Stimulated activated CD4-positive, alpha-beta T cell treated with anti-CD3 and anti-CD28 coated beads, Interleukin-4, amount 100 ng/mL, for 4 hours (primary cell): ENCODE results near the gene PGLYRP2.
"Not testable (repeated sequence)": the region's sequence is repeated elsewhere in the genome, so short reads cannot be mapped to it uniquely, and the experiment has no call there.

ENCODE experiments used
- DNase-seq, 2 experiments: peaks; one replicate each; pipeline ENCODE4 v3.0.0-alpha.2; 2020

Gene PGLYRP2, protein sequence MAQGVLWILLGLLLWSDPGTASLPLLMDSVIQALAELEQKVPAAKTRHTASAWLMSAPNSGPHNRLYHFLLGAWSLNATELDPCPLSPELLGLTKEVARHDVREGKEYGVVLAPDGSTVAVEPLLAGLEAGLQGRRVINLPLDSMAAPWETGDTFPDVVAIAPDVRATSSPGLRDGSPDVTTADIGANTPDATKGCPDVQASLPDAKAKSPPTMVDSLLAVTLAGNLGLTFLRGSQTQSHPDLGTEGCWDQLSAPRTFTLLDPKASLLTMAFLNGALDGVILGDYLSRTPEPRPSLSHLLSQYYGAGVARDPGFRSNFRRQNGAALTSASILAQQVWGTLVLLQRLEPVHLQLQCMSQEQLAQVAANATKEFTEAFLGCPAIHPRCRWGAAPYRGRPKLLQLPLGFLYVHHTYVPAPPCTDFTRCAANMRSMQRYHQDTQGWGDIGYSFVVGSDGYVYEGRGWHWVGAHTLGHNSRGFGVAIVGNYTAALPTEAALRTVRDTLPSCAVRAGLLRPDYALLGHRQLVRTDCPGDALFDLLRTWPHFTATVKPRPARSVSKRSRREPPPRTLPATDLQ

DNA sequence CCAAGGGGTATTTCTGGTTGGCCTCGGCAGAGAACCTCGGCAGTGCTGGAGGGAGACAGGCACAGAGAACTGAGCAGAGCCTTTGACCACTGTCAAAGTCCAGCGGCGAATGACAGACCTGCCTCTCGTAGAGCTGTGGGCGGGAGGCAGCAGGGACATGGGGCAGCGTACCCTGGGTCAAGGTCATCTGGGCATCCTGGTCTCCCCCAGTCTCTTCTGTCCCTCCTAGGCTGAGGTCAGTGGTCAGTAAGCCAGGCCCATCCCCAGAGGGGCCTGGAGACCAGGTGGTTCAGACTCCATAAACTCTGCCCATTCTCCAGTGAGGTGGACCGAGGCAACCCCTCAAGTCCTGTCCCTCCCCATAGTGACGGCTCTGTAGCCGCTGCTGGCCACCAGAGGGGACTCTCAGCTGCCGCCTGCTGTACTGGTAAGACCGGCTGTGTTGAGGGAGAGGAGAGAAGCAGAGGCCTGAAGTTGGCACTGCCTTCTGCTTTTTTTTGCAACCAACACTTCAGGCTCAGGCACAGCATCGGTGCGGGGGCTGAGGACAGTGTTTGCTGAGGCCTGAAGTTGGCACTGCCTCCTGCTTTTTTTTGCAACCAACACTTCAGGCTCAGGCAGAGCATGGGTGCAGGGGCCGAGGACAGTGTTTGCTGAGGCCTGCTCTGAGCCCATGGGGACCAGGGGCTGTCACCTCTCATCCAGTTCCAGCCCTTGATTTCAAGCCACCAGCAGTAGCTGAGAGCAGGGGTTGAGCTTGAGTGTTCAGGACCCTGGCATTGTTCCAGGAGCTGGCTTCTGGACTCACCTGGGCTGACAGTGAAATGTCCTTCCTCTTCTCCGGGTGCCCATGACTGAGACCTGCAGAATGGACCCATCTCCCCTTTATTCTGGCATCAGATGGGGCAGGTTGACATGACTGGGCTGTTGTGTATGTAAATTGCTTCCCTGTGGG lies at the start of gene PGLYRP2:
Gene PGLYRP2 (minus strand): TSS at position 111 of the 955 bp plus-strand sequence. CDS start 130 bp downstream, outside the sequence.
- no peak for DNase-seq

DNA sequence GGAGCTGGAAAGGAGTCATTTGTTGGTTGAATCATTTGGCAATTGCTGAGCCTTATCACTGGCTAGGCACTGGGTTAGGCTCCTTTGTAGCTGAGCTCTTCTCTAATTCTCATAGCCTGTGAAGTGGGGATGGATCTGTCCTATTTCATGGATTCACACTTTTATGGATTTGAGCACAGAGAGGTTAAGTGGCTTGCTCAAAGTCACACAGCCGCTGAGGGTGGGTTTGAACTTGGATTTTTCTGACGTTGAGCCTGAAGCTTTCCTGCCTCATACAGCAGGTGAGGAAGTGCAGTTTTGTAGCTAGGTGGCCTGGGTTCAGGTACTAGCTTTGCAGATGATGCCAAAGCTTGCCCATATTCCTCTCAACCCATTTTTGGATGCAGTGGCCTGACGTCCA lies 48.4 kb upstream of the PGLYRP2 start:
- DNase-seq = no peak

- DNase-seq = no peak
Measured at GRCh38 chr19:15526408-15526807, 47.1 kb upstream of the PGLYRP2 start.

DNA sequence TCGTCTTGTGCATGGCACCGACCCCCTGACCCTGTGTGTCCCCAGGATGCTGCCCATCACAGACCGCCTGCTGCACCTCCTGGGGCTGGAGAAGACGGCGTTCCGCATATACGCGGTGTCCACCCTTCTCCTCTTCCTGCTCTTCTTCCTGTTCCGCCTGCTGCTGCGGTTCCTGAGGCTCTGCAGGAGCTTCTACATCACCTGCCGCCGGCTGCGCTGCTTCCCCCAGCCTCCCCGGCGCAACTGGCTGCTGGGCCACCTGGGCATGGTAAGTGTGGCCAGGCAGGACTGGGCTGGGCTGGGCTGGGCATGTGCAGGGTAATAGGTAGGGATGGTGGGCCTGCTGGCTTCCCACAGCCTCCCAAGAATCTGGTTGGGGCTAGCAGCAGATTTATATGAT lies 46.0 kb upstream of the PGLYRP2 start:
- DNase-seq = no peak

- DNase-seq = no peak
Measured at GRCh38 chr19:15524781-15525180, 45.5 kb upstream of the PGLYRP2 start.

- no peak for DNase-seq
Measured at GRCh38 chr19:15519433-15519976, 40.2 kb upstream of the PGLYRP2 start.

DNA sequence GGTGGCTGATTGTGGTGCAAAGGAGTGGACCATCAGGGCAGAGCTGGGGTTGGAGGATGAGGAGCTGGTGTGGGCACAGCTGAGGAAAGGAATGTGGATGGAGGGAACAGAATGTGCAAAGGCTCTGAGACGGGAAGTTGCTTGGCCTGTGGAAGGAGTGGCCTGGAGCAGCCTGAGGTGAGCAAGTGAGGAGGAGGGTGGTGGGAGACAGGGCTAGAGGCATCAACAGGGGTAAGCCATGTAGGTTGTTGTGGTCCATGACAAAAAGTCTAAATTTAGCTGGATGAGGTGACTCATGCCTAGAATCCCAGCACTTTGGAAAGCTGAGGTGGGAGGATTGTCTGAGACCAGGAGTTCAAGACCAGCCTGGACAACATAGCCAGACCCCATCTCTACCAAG lies 38.5 kb upstream of the PGLYRP2 start:
- DNase-seq = no peak

- DNase-seq = no peak
Measured at GRCh38 chr19:15516363-15516762, 37.1 kb upstream of the PGLYRP2 start.

GRCh38 chr19:15515227-15515625 lies 35.9 kb upstream of the PGLYRP2 start:
- DNase-seq = not testable (repeated sequence)

DNA sequence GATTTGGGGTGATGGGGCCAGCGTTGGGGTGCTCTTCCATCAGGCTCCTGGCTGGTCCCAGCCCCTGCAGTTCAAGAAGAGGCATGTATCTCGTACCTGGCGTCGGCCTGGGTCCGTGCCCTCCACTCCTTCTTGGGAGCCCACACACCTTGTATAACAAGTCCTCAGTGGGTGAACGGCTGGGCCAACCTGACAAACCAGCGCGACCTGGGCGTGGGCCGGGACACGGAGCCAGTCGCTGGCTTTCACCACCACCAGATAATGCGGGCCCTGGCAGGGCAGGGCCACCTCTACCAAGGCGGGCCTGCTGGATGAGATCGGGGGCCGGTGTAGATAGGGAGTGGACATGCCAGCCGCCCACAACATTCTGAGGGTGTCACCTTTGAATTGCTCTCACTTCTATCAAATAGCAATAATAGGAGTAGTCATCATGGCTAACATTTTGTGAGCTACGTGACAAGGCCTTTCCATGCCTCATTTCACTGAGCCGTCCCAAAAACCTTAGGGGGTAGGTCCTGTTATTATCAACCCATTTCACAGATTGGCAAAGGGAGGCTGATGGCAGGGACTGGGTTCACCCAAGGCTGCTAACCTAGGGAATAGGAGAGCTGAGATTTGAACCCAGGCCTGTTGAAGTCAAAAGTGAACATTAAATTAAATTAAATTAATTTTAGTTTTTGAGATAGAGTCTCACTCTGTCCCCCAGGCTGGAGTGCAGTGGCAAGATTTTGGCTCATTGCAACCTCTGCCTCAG lies 32.5 kb upstream of the PGLYRP2 start:
- DNase-seq = no peak

GRCh38 chr19:15508035-15508710 lies 28.9 kb upstream of the PGLYRP2 start, which contains the start of gene CYP4F22:
Gene CYP4F22, plus strand, starts transcription at chr19:15508525. Its CDS starts 16,812 bp downstream, at chr19:15525337.
- DNase-seq = peak; percentile 1 to 18

DNA sequence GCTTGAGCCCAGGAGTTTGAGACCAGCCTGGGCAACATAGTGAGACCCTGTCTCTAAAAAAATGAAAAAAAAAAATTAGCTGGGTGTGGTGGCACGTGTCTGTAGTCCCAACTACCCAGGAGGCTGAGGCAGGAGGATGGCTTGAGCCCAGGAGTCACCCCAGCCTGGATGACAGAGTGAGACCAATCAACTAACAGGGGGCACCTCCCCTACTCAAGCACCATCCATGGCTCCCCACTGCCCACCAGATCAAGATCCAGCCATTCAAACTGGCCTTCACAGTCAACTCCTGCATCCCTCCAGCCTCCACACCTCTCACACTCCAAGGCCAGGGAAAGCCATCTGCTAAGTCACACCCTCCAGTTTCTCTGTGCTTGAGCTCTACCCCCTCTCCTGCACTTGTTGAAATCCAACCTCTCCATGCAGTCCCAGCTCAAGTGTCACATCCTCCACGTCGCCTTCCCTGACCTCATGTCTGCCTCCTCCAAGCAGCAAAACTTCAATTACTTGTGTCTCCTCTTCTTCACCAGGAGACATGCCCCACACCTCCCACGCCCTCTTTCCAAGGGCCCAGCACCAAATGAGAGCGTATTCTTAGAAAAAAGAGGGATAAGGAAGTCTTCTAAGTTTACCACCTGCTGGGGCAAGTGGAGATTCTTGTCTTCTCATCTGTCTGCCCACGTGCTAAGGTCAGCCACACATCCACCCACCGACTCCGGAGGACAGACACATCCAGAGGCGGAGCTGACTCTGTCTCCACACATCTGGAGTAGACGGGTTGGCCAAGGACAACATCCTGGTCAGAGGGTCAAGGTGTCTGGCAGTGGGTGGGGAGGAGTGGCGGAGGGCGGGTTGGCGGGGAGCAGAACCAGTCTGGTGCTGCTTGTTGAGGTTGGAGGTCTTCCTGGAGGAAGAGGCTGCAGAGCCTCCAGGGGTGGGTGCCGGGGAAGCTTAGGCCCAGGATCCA lies 28.1 kb upstream of the PGLYRP2 start:
- no peak for DNase-seq

GRCh38 chr19:15506074-15506571 lies 26.8 kb upstream of the PGLYRP2 start:
- no peak for DNase-seq

- DNase-seq = no peak
Measured at GRCh38 chr19:15502264-15502663, 23.0 kb upstream of the PGLYRP2 start.

DNA sequence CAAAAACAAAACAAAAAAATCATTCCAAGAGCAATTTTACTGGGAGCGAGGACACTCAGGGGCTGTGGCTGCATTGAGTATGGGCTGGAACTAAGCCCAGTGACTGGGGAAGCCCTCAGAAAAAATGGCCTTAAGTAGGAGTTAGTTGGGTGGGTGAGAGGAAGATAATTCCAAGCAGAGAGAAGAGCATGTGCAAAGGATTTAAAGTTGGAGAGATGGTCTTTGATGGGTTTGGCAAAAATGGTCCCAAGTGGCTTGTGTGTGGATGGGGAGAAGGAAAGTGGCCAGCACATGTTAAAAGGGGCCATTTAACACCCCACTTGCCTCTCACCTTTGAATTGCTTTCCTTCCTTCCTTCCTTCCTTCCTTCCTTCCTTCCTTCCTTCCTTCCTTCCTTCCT lies 22.3 kb upstream of the PGLYRP2 start:
- DNase-seq = no peak

GRCh38 chr19:15498910-15499309 lies 19.6 kb upstream of the PGLYRP2 start:
- DNase-seq = no peak

GRCh38 chr19:15498156-15498858 lies 19.0 kb upstream of the PGLYRP2 start:
- no peak for DNase-seq

GRCh38 chr19:15495151-15495550 lies 15.8 kb upstream of the PGLYRP2 start:
- no peak for DNase-seq

GRCh38 chr19:15488489-15489226 lies 9.4 kb upstream of the PGLYRP2 start:
- DNase-seq = no peak
